Astrocyte of the cerebellum (primary cell): Measurements from ENCODE around the gene EEF1AKMT4.

Experiments
- DNase-seq: peaks from one replicate; pipeline ENCODE4 v3.0.0-alpha.2; 2011; ENCODE audit warnings: low read depth
- H3K4me3 ChIP-seq: 2 replicates; pipeline ENCODE4 v1.5.1; 2011; ENCODE audit warnings: mild to moderate bottlenecking, low read depth, low read length, moderate library complexity
- in situ Hi-C: cut with HindIII; loops from 2 replicates; pipeline ENCODE4 v1.10.0; 2017; ENCODE audit warnings: low sequenced_read_pairs
- TF ChIP-seq, protein P1 (sequence below): IDR thresholded peaks from 2 replicates; pipeline ENCODE4 v1.5.1; 2012; ENCODE audit warnings: low read length, low read depth, moderate library complexity, mild to moderate bottlenecking; ENCODE audit errors: missing control alignments

The EEF1AKMT4 gene

DNA sequence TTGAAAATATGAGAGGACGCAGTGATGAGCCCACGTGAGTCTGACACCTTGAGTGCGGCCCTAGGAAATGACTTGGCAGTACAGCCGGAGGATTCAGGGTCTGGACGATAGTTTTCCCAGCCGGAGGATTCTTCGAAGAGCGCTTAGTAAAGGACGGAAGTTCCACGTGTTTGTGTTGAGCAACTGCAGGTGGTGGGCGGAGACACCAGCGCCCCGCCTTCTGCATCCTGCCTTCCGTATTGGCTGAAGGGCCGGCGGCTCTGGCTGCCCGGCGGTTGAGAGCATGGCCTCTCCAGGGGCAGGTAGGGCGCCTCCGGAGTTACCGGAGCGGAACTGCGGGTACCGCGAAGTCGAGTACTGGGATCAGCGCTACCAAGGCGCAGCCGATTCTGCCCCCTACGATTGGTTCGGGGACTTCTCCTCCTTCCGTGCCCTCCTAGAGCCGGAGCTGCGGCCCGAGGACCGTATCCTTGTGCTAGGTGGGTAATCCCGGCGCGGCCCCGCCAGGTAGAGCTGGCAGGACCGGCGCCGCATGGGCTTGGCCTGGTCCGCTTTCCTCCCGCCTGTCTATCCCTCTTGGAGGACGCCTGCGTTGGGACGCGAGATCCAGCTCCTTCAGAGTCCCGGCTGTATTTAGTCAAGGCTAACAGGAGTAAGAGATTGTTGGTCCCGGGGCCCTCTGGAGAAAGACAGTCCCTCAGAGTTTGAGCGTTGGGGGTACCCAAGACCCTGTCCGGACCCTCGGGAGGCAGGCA is at the start of gene EEF1AKMT4:
Gene EEF1AKMT4, plus strand, starts transcription at position 261 of the 755 bp plus-strand sequence. Its CDS starts 23 bp downstream, at position 284.
- peak; percentile 95 for DNase-seq
- in situ Hi-C loops, result loop anchor here (25.0 kb wide), 1 partner anchor 362 kb away; the partner anchor contains the start of gene PARL
- TF ChIP-seq, protein P1, sequence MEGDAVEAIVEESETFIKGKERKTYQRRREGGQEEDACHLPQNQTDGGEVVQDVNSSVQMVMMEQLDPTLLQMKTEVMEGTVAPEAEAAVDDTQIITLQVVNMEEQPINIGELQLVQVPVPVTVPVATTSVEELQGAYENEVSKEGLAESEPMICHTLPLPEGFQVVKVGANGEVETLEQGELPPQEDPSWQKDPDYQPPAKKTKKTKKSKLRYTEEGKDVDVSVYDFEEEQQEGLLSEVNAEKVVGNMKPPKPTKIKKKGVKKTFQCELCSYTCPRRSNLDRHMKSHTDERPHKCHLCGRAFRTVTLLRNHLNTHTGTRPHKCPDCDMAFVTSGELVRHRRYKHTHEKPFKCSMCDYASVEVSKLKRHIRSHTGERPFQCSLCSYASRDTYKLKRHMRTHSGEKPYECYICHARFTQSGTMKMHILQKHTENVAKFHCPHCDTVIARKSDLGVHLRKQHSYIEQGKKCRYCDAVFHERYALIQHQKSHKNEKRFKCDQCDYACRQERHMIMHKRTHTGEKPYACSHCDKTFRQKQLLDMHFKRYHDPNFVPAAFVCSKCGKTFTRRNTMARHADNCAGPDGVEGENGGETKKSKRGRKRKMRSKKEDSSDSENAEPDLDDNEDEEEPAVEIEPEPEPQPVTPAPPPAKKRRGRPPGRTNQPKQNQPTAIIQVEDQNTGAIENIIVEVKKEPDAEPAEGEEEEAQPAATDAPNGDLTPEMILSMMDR, result peak; percentile 51
- peak within 1 kb of the TSS; percentile 95 for H3K4me3 ChIP-seq

DNA sequence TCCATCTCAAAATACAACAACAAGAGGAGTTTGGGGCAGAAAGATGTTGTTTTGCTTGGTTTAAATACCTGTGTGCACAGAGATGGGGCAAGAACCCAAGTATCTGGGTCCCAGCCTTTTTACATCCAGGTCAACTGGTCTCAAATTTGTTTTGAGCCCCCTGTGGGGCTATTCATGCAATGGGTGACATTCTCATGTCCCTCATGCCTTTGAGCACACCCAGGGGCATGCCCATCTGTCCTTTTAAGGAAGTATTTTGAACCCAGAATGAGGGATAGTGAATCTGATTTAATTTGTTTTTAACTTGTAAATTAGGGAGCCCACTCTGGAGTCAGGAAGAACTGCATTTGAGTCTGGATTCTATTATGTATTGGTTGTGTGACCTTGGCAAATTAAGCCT is 48.6 kb upstream of the EEF1AKMT4 start:
- DNase-seq, result no peak
- TF ChIP-seq, protein P1, result no peak
- H3K4me3 ChIP-seq, result no peak overlapping the region
- in situ Hi-C loops, result no loop called here

DNA sequence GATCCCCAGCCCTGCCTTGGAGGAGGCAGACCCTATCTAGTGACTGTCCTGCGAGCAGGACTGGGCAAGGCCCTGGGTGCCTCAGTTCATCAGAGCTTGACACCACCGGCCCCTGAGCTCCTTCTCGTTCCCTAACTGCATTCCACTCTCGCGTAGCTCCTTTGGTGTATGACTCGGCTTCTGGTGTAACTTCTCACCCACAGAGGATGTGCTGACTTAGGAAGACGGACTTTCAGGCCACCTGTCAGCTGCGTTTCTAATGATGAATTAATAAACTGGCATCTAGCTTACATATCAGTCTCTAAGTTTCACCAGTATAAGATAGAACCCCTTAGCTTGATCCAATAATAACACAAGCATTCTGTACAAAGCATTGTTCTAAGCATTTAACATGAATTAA is 45.9 kb upstream of the EEF1AKMT4 start:
- in situ Hi-C loops, result no loop called here
- TF ChIP-seq, protein P1, result no peak
- H3K4me3 ChIP-seq, result no peak overlapping the region
- DNase-seq, result no peak

DNA sequence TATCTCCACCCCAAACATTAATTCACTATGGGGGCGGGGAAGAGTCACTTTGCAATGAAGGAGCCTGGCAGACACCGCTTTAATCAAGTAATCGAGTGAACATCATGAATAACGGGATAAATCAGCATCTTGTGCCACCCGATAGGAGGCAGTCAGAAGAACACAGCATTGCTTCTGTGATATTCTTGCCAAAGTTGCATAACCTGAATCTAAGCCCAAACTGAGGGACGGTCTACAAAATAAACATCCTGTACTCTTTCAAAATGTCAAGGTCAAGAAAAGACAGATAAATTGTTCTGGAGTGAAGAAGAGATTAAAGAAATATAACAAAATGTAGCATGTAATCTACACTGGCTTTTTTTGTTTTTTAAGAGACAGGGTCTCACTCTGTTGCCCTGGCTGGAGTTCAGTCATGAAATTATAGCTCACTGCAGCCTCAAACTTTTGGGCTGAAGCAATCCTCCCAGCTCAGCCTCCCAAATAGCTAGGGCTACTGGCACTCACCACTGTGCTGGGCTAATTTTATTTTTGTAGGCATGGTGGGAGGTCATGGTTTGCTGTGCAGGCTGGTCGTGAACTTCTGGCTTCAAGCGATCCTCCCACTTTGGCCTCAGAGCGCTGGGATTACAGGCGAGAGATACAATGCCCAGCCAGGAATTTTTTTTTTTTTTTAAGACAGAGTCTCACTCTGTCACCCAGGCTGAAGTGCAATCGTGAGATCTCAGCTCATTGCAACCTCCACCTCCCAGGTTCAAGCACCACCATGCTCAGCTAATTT is 40.1 kb upstream of the EEF1AKMT4 start:
- TF ChIP-seq, protein P1, result no peak

DNA sequence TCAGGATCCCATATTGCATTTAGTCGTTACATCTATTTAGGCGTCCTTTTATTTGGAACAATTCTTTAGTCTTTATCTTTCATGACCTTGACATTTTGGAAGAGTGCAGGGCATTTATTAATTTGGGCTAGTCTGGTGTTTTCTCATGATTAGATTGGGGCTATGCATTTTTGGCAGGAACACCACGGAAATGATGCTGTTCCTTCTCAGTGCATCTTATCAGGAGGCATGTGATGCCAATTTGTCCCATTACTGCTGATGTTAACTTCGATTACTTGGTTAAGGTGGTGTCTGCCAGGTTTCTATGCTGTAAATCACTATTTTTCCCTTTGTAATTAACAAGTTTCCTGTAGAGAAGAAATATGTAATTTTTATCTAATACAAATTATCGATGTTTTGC is 38.2 kb upstream of the EEF1AKMT4 start:
- TF ChIP-seq, protein P1, result no peak
- in situ Hi-C loops, result no loop called here
- H3K4me3 ChIP-seq, result no peak overlapping the region
- DNase-seq, result no peak

More for the DNA sequence above, 40.1 kb upstream of the EEF1AKMT4 start:
- in situ Hi-C loops, result no loop called here
- no peak overlapping the region for H3K4me3 ChIP-seq
- no peak for DNase-seq

DNA sequence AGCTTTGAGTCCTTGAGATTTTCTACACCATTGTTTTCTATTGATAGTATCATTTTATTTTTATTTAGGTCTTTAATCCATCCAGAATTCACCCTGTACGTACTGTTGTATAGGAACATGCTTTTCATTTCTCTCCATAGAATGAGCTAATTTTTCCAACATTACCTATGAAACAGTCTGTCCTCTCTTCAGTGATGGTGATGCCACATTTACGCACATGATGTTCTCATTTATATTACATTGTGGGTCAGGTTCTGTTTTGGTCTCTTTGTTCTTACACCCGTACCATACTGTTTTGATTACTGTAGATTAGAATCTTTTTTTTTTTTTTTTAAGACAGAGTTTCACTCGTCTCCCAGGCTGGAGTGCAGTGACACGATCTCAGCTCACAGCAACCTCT is 37.8 kb upstream of the EEF1AKMT4 start:
- H3K4me3 ChIP-seq, result no peak overlapping the region
- TF ChIP-seq, protein P1, result no peak
- no peak for DNase-seq
- in situ Hi-C loops, result no loop called here
